Activated T-cell treated with anti-CD3 and anti-CD28 coated beads, Interleukin-2, amount 50 U/mL, for 72 hours (primary cell): ENCODE data around the gene MFSD11. TPM values are rescaled to one million over a fixed set of nuclear protein-coding genes. Genes with fewer than 3 reads are reported as not detected.
"Not testable (repeated sequence)": the region's sequence is repeated elsewhere in the genome, so short reads cannot be mapped to it uniquely, and the experiment has no call there.

Source experiments
- ATAC-seq, 2 donors: fragments of 150-1000 bp; cut with Tn5 transposase; replicated peaks in 1 of 2; 2 replicates each; pipeline ENCODE4 v1.10.0; 2021; ENCODE audit warnings: moderate library complexity in 2 of 2, mild to moderate bottlenecking in 1 of 2
- DNase-seq, 2 donors: peaks; one replicate each; pipeline ENCODE4 v3.0.0; 2021 to 2022; ENCODE audit warnings: mixed read lengths in 1 of 2
- H3K27ac Mint-ChIP-seq: one replicate; pipeline ENCODE4 v1.8.0; 2022; ENCODE audit warnings: mild to moderate bottlenecking, moderate library complexity, mixed read lengths
- H3K27me3 Mint-ChIP-seq: one replicate; pipeline ENCODE4 v1.8.0; 2022; ENCODE audit warnings: low read depth, mixed read lengths
- H3K36me3 Mint-ChIP-seq, 2 donors: one replicate each; pipeline ENCODE4 v1.8.0; 2022; ENCODE audit warnings: mixed read lengths in 2 of 2, mild to moderate bottlenecking in 1 of 2; ENCODE audit not compliant: insufficient read depth in 2 of 2
- H3K4me1 Mint-ChIP-seq: one replicate; pipeline ENCODE4 v1.8.0; 2022; ENCODE audit warnings: low read depth, mixed read lengths
- H3K4me3 Mint-ChIP-seq, 2 donors: one replicate each; pipeline ENCODE4 v1.8.0; 2022; ENCODE audit warnings: mild to moderate bottlenecking in 2 of 2, mixed read lengths in 2 of 2, moderate library complexity in 2 of 2
- H3K9me3 Mint-ChIP-seq, 2 donors: one replicate each; pipeline ENCODE4 v1.8.0; 2022; ENCODE audit warnings: mixed read lengths in 2 of 2
- total RNA-seq, 2 donors: library from RNA; stranded (reverse); gene quantifications; one replicate each; pipeline ENCODE4 v1.2.3, GENCODE V29; 2022

Gene MFSD11
- total RNA-seq, 2 donors from 2014 or later = 34.8 to 43.1 TPM

DNA sequence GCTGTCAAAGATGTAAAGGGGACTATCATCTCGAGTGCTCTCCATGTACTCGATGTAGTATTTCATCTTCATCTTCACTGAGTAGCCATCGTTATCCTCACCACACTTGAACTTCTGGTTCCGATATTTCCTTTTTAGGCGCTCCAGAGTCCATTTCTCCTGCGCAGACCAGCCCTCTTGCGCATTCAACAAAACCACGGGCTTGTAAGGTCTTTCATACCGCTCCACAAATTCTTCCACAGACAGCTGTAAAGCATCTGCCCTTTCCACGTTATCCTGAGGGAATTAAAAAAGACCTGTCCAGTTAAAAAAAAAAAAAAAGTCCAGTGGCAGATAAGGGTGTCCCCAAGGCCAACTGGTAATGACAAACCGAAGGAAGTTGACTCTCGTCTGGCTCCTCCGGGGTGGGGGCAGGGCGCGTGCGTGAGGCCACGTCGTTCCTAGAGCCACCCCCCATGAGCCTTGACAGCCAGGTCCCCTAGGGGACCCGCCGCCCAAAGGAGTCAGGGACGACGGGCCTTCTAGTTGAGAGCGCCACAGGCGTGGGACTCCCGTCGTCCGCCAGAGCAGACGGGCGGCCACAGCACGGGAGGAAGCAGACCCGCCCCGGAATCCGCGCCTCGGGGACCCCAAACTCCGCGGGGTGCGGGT, 12.2 kb upstream of the MFSD11 start:
- Mint-ChIP-seq H3K9me3 (no peaks in the 10 kb centered on the region), H3K36me3 (peaks cover 14 to 43% of the 10 kb centered on the region in 2 donors), H3K4me3 (peak overlapping the region; percentile 92 to 100), H3K27me3 (no peaks in the 10 kb centered on the region), H3K27ac (peak overlapping the region; percentile 99), H3K4me1 (peaks cover 61% of the 10 kb centered on the region)
- ATAC-seq = peak; percentile 19 to 37
- DNase-seq = peak; percentile 80 to 82

- no peaks in the 10 kb centered on the region for H3K9me3 Mint-ChIP-seq
- peak within 1 kb of the TSS; percentile 92 to 100 for H3K4me3 Mint-ChIP-seq
- ATAC-seq (peak; percentile 77 to 79), DNase-seq (peak in 1 of 2 donors; percentile 94)
- H3K27me3 Mint-ChIP-seq = no peaks in the 10 kb centered on the region
- peaks cover 14 to 39% of the 10 kb centered on the region in 2 donors for H3K36me3 Mint-ChIP-seq
- peaks cover 58% of the 10 kb centered on the region for H3K4me1 Mint-ChIP-seq
- peak within 1 kb of the TSS; percentile 99 for H3K27ac Mint-ChIP-seq
Observed at GRCh38 chr17:76726231-76726775, 11.6 kb upstream of the MFSD11 start, which contains the start of gene JMJD6. Gene JMJD6 (minus strand): TSS chr17:76726606. CDS start chr17:76726475, 131 bp downstream.

GRCh38 chr17:76726776-76727718, 10.9 kb upstream of the MFSD11 start, which contains the start of gene METTL23:
Gene METTL23 (plus strand): TSS chr17:76726839. CDS start chr17:76729711, 2,872 bp downstream.
- Mint-ChIP-seq H3K27ac (peak within 1 kb of the TSS; percentile 99), H3K9me3 (no peaks in the 10 kb centered on the region), H3K4me3 (peak within 1 kb of the TSS; percentile 92 to 100), H3K27me3 (no peaks in the 10 kb centered on the region), H3K36me3 (peaks cover 10 to 34% of the 10 kb centered on the region in 2 donors), H3K4me1 (peaks cover 55% of the 10 kb centered on the region)
- peak; percentile 88 to 97 for DNase-seq
- ATAC-seq = peak; percentile 74 to 75

- ATAC-seq (no peak), DNase-seq (peak in 1 of 2 donors; percentile 37)
- peaks cover 63% of the 10 kb centered on the region for H3K4me1 Mint-ChIP-seq
- H3K27me3 Mint-ChIP-seq = no peaks in the 10 kb centered on the region
- H3K4me3 Mint-ChIP-seq = peak overlapping the region; percentile 92 to 100
- no peaks in the 10 kb centered on the region for H3K9me3 Mint-ChIP-seq
- H3K27ac Mint-ChIP-seq = peak overlapping the region; percentile 99
- H3K36me3 Mint-ChIP-seq = peaks cover 10 to 32% of the 10 kb centered on the region in 2 donors
Observed at GRCh38 chr17:76727745-76728456, 10.0 kb upstream of the MFSD11 start.

- H3K9me3 Mint-ChIP-seq, DNase-seq, H3K27me3 Mint-ChIP-seq, ATAC-seq: not testable (repeated sequence)
- H3K4me3 Mint-ChIP-seq = peak overlapping the region; percentile 12 to 94
- peaks cover 22 to 46% of the 10 kb centered on the region in 2 donors for H3K36me3 Mint-ChIP-seq
- H3K27ac Mint-ChIP-seq = peak overlapping the region; percentile 91
- peaks cover 64% of the 10 kb centered on the region for H3K4me1 Mint-ChIP-seq
Observed at GRCh38 chr17:76731800-76732733, 5.9 kb upstream of the MFSD11 start.

DNA sequence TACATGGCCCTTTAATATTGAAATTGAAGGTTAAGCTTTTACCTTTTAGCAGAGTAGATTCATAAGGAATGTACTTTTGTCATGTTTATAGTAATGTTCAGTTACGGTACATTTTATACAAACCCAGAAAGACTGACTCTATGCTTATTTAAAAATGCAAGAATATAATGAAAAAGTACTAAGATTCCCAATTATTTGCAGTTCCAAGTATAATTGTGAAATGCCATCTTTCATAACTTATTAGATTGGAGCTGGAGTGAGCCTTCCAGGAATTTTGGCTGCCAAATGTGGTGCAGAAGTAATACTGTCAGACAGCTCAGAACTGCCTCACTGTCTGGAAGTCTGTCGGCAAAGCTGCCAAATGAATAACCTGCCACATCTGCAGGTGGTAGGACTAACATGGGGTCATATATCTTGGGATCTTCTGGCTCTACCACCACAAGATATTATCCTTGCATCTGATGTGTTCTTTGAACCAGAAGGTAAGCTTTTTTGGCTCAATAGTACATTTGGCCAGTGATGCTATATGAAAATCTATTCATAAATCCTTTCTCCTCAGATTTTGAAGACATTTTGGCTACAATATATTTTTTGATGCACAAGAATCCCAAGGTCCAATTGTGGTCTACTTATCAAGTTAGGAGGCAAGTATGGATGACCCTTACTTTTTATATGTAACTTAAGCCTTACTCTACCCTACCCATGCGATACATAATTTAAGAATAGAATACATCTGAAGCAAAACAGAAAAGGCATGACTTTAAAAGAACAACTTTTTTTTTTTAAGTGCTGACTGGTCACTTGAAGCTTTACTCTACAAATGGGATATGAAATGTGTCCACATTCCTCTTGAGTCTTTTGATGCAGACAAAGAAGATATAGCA, 4.9 kb upstream of the MFSD11 start:
- no peak for DNase-seq
- H3K4me3 Mint-ChIP-seq = peak overlapping the region; percentile 94
- no peak for ATAC-seq
- H3K36me3 Mint-ChIP-seq = peaks cover 21 to 44% of the 10 kb centered on the region in 2 donors
- peak overlapping the region; percentile 97 for H3K27ac Mint-ChIP-seq
- no peaks in the 10 kb centered on the region for H3K9me3 Mint-ChIP-seq
- H3K4me1 Mint-ChIP-seq = peaks cover 60% of the 10 kb centered on the region
- H3K27me3 Mint-ChIP-seq = no peaks in the 10 kb centered on the region

DNA sequence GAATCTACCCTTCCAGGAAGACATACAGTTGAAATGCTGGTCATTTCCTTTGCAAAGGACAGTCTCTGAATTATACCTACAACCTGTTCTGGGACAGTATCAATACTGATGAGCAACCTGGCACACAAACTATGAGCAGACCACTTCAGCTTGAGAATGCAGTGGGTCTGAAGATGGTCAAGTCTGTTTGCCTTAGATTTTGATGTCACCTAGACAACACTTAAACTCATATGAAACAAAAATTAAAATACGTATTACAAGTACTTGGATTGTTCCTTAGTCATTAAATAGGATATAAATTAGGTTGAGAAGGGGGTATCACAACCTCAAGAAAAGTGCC, 4.3 kb upstream of the MFSD11 start:
- Mint-ChIP-seq H3K4me1 (peaks cover 59% of the 10 kb centered on the region), H3K27ac (peak overlapping the region; percentile 97), H3K4me3 (peak overlapping the region; percentile 94), H3K36me3 (peaks cover 22 to 44% of the 10 kb centered on the region in 2 donors), H3K9me3 (no peaks in the 10 kb centered on the region), H3K27me3 (no peaks in the 10 kb centered on the region)
- DNase-seq = no peak
- ATAC-seq = no peak

DNA sequence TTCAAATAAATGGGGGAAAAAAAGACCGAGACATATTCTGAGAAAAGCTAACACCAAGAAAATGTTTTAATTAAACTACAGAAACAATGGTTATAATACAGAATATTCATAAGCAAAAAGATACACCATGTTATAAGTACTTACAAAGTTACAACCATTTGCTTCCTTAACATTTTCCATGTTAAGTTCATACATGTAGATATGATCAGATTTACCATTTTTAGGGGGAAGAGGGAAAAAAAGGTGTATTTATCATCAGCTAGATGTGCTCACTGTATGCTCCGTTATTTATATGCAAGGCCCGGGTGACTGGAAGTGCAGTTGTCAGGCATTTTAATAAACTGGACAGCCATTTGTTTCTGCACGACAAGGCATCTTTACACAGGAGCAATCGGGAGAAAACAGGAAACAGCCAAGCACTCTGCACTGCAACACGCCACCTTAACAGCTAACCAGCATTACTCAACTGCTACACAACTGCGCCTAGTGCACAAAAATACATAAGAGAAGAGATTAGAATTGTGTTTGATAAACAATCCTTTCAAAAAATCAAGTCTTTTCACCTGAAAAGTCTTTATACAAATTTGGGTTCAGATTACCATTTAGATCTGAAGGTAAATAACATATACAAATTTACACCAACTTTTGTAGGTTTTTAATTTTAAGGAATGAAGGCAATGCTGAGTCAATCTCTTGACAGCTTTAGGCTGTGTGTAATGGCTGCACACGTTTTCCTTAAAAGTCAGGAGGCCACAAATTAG, 3.7 kb upstream of the MFSD11 start:
- H3K4me1 Mint-ChIP-seq = peaks cover 59% of the 10 kb centered on the region
- H3K27me3 Mint-ChIP-seq = no peaks in the 10 kb centered on the region
- ATAC-seq (no peak), DNase-seq (no peak)
- peak overlapping the region; percentile 97 for H3K27ac Mint-ChIP-seq
- peaks cover 21 to 44% of the 10 kb centered on the region in 2 donors for H3K36me3 Mint-ChIP-seq
- H3K9me3 Mint-ChIP-seq = no peaks in the 10 kb centered on the region
- peak overlapping the region; percentile 94 for H3K4me3 Mint-ChIP-seq

GRCh38 chr17:76735006-76735405, 2.9 kb upstream of the MFSD11 start:
- no peak for DNase-seq
- Mint-ChIP-seq H3K27ac (peak overlapping the region; percentile 97), H3K4me3 (peak overlapping the region; percentile 94), H3K36me3 (peaks cover 20 to 40% of the 10 kb centered on the region in 2 donors), H3K9me3 (no peaks in the 10 kb centered on the region), H3K27me3 (no peaks in the 10 kb centered on the region), H3K4me1 (peaks cover 59% of the 10 kb centered on the region)
- no peak for ATAC-seq

DNA sequence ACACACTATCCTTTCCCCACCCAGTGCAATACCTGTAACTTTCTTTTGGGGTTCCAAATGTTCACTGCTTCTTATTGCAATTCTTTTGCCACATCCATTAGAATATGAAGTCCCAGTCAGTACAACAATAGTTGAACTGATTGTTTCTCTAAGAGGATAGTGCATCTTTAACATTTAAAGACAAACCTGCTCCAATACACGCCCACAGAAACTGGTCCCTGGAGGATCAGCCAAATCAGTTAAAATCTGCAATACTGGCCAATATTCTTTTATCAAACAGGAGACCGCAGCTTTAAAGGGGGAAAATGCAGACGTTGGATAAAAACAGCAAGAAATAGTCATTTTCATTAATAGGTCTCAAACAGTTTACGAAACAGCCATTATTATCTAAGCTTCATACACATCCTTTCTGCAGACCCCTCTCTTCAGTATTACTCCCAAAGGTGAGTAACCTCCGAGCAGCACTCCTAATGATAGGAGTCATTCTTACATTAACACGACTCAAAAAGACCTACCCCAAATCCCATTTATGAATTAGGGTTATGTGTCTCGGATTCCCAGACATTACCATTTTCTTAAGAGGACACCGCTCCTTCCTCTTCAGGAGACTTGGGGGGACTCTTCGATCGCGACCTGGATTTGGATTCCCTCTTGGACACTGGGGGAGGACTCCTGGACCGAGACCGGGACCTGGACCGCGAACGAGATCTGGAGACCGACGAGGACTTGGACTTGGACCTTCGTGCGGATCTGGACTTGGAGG, 2.2 kb upstream of the MFSD11 start:
- Mint-ChIP-seq H3K4me1 (peaks cover 62% of the 10 kb centered on the region), H3K4me3 (peak overlapping the region; percentile 94), H3K27ac (peak overlapping the region; percentile 97), H3K36me3 (peaks cover 20 to 38% of the 10 kb centered on the region in 2 donors), H3K27me3 (no peaks in the 10 kb centered on the region), H3K9me3 (no peaks in the 10 kb centered on the region)
- no peak for ATAC-seq
- no peak for DNase-seq
